ENCODE measurements around the gene PLLP. TPM values are rescaled to one million over a fixed set of nuclear protein-coding genes. Genes with fewer than 3 reads are reported as not detected.

PLLP gene
- total RNA-seq, 8 experiments from 2014 or later, result 1.3 to 52.6 (median 1.6) TPM

GRCh38 chr16:57313509-57313908 is 29.0 kb upstream of the PLLP start:
- H3K4me1 ChIP-seq (replicated peaks in 1 of 2), result peaks cover 0 to 5% of the 10 kb centered on the region in 2 donors
- WGBS, 10 experiments, result 60 to 93% (median 80%) methylated on average over 1 to 2 of the region's 2 CpGs; no CpG with 5 or more reads in 3 of the 10 experiments
- in situ Hi-C loops (cut with MboI; ENCODE audit: low pct_unique_long_range_greater_than_20kb in 2 of 9, low sequenced_read_pairs in 9 of 9, unreplicated experiment in 9 of 9), result loop anchor here in 3 of 9 experiments (25.0 kb wide), 2 partner anchors 99 to 199 kb away; partner anchors contain the start of gene CCL17 (in 2 of the 3)
- no peak for ATAC-seq (replicated peaks in 6 of 8)
- H3K27ac ChIP-seq, result no peak overlapping the region
- no peak overlapping the region for H3K4me3 ChIP-seq

GRCh38 chr16:57310801-57311200 is 26.3 kb upstream of the PLLP start:
- Histone ChIP-seq H3K4me3 (no peak overlapping the region), H3K27ac (no peak overlapping the region), H3K4me1 (replicated peaks in 1 of 2) (no peaks in the 10 kb centered on the region)
- in situ Hi-C loops (cut with MboI; ENCODE audit: low pct_unique_long_range_greater_than_20kb in 2 of 9, low sequenced_read_pairs in 9 of 9, unreplicated experiment in 9 of 9), result loop anchor here in 3 of 9 experiments (25.0 kb wide), 2 partner anchors 102 to 202 kb away; partner anchors contain the start of gene CCL17 (in 2 of the 3)
- 0 to 90% (median 45%) methylated on average over 1 to 2 of the region's 4 CpGs; no CpG with 5 or more reads in 6 of the 10 experiments for whole genome bisulfite sequencing, 10 experiments
- ATAC-seq (replicated peaks in 6 of 8), result no peak

- Histone ChIP-seq H3K4me3 (no peak overlapping the region), H3K4me1 (replicated peaks in 1 of 2) (no peaks in the 10 kb centered on the region), H3K27ac (no peak overlapping the region)
- WGBS, 10 experiments, result 30 to 100% (median 68%) methylated on average over 1 to 5 of the region's 5 CpGs; no CpG with 5 or more reads in 3 of the 10 experiments
- ATAC-seq (replicated peaks in 6 of 8), result peak in 1 of 8 experiments; percentile 41
- in situ Hi-C loops (cut with MboI; ENCODE audit: low pct_unique_long_range_greater_than_20kb in 2 of 9, low sequenced_read_pairs in 9 of 9, unreplicated experiment in 9 of 9), result loop anchor here in 7 of 9 experiments (10.0 to 25.0 kb wide), 4 partner anchors 104 to 204 kb away; partner anchors contain the start of gene CCL17 (in 2 of the 7)
Observed at GRCh38 chr16:57308041-57308440, 23.6 kb upstream of the PLLP start.

GRCh38 chr16:57307365-57307764 is 22.9 kb upstream of the PLLP start:
- H3K4me3 ChIP-seq, result no peak overlapping the region
- no peak overlapping the region for H3K27ac ChIP-seq
- no peaks in the 10 kb centered on the region for H3K4me1 ChIP-seq (replicated peaks in 1 of 2)
- ATAC-seq (replicated peaks in 6 of 8), result no peak
- in situ Hi-C loops (cut with MboI; ENCODE audit: low pct_unique_long_range_greater_than_20kb in 2 of 9, low sequenced_read_pairs in 9 of 9, unreplicated experiment in 9 of 9), result loop anchor here in 7 of 9 experiments (10.0 to 25.0 kb wide), 4 partner anchors 105 to 205 kb away; partner anchors contain the start of gene CCL17 (in 2 of the 7)
- WGBS, 10 experiments, result 40 to 62% methylated on average over 1 to 2 of the region's 5 CpGs; no CpG with 5 or more reads in 8 of the 10 experiments

- Histone ChIP-seq H3K27ac (no peak overlapping the region), H3K4me3 (no peak overlapping the region), H3K4me1 (replicated peaks in 1 of 2) (no peaks in the 10 kb centered on the region)
- in situ Hi-C loops (cut with MboI; ENCODE audit: low pct_unique_long_range_greater_than_20kb in 2 of 9, low sequenced_read_pairs in 9 of 9, unreplicated experiment in 9 of 9), result loop anchor here in 7 of 9 experiments (10.0 to 25.0 kb wide), 4 partner anchors 105 to 205 kb away; partner anchors contain the start of gene CCL17 (in 2 of the 7)
- ATAC-seq (replicated peaks in 6 of 8), result no peak
- WGBS, 10 experiments, result 29 to 84% (median 73%) methylated on average over 1 to 14 of the region's 14 CpGs; no CpG with 5 or more reads in 1 of the 10 experiments
Observed at GRCh38 chr16:57306676-57307341, 22.3 kb upstream of the PLLP start.

GRCh38 chr16:57305159-57305811 is 20.8 kb upstream of the PLLP start:
- H3K4me1 ChIP-seq (replicated peaks in 1 of 2), result peaks cover 0 to 4% of the 10 kb centered on the region in 2 donors
- in situ Hi-C loops (cut with MboI; ENCODE audit: low pct_unique_long_range_greater_than_20kb in 2 of 9, low sequenced_read_pairs in 9 of 9, unreplicated experiment in 9 of 9), result loop anchor here in 7 of 9 experiments (10.0 to 25.0 kb wide), 4 partner anchors 107 to 207 kb away; partner anchors contain the start of gene CCL17 (in 2 of the 7)
- H3K4me3 ChIP-seq, result no peak overlapping the region
- ATAC-seq (replicated peaks in 6 of 8), result no peak
- H3K27ac ChIP-seq, result no peak overlapping the region
- WGBS, 10 experiments, result 58 to 100% (median 78%) methylated on average over 1 to 7 of the region's 8 CpGs; no CpG with 5 or more reads in 2 of the 10 experiments

- Histone ChIP-seq H3K4me3 (no peak overlapping the region), H3K4me1 (replicated peaks in 1 of 2) (peaks cover 0 to 4% of the 10 kb centered on the region in 2 donors), H3K27ac (no peak overlapping the region)
- WGBS, 10 experiments, result 38 to 100% (median 77%) methylated on average over 2 to 13 of the region's 16 CpGs; no CpG with 5 or more reads in 1 of the 10 experiments
- in situ Hi-C loops (cut with MboI; ENCODE audit: low pct_unique_long_range_greater_than_20kb in 2 of 9, low sequenced_read_pairs in 9 of 9, unreplicated experiment in 9 of 9), result loop anchor here (5.0 to 25.0 kb wide), 5 partner anchors 108 to 208 kb away; partner anchors contain the start of gene CCL17 (in 2 of the 9)
- ATAC-seq (replicated peaks in 6 of 8), result no peak
Observed at GRCh38 chr16:57304169-57305061, 19.9 kb upstream of the PLLP start.

- in situ Hi-C loops (cut with MboI; ENCODE audit: low pct_unique_long_range_greater_than_20kb in 2 of 9, low sequenced_read_pairs in 9 of 9, unreplicated experiment in 9 of 9), result loop anchor here (5.0 to 25.0 kb wide), 5 partner anchors 108 to 208 kb away; partner anchors contain the start of gene CCL17 (in 2 of the 9)
- H3K4me3 ChIP-seq, result no peak overlapping the region
- H3K4me1 ChIP-seq (replicated peaks in 1 of 2), result peaks cover 0 to 4% of the 10 kb centered on the region in 2 donors
- no peak for ATAC-seq (replicated peaks in 6 of 8)
- WGBS, 10 experiments, result 67 to 100% (median 88%) methylated on average over 2 to 4 of the region's 4 CpGs; no CpG with 5 or more reads in 6 of the 10 experiments
- no peak overlapping the region for H3K27ac ChIP-seq
Observed at GRCh38 chr16:57303910-57304168, 19.4 kb upstream of the PLLP start.

- 73 to 100% (median 90%) methylated on average over 1 to 4 of the region's 4 CpGs; no CpG with 5 or more reads in 2 of the 10 experiments for WGBS, 10 experiments
- H3K27ac ChIP-seq, result no peak overlapping the region
- ATAC-seq (replicated peaks in 6 of 8), result no peak
- H3K4me3 ChIP-seq, result no peak overlapping the region
- in situ Hi-C loops (cut with MboI; ENCODE audit: low pct_unique_long_range_greater_than_20kb in 2 of 9, low sequenced_read_pairs in 9 of 9, unreplicated experiment in 9 of 9), result loop anchor here (5.0 to 25.0 kb wide), 5 partner anchors 109 to 209 kb away; partner anchors contain the start of gene CCL17 (in 2 of the 9)
- H3K4me1 ChIP-seq (replicated peaks in 1 of 2), result peaks cover 0 to 4% of the 10 kb centered on the region in 2 donors
Observed at GRCh38 chr16:57303021-57303909, 18.8 kb upstream of the PLLP start.

- ATAC-seq (replicated peaks in 6 of 8), result no peak
- 6 to 80% (median 72%) methylated on average over 1 to 9 of the region's 19 CpGs; no CpG with 5 or more reads in 3 of the 10 experiments for WGBS, 10 experiments
- in situ Hi-C loops (cut with MboI; ENCODE audit: low pct_unique_long_range_greater_than_20kb in 2 of 9, low sequenced_read_pairs in 9 of 9, unreplicated experiment in 9 of 9), result loop anchor here (5.0 to 25.0 kb wide), 5 partner anchors 111 to 211 kb away; partner anchors contain the start of gene CCL17 (in 2 of the 9)
- H3K27ac ChIP-seq, result peak overlapping the region; percentile 26 to 58
- peak overlapping the region in 3 of 5 donors; percentile 8 to 31 (median 25) for H3K4me3 ChIP-seq
- peaks cover 0 to 4% of the 10 kb centered on the region in 2 donors for H3K4me1 ChIP-seq (replicated peaks in 1 of 2)
Observed at GRCh38 chr16:57301126-57301817, 16.8 kb upstream of the PLLP start.

Measured in motor neuron (in vitro differentiated cells).